Esophagus muscularis mucosa (tissue), 4 donors: ENCODE measurements around the gene ITGBL1.

Experiments
- EP300 ChIP-seq: sonication (generic); formaldehyde crosslinking; IDR thresholded peaks from one replicate; pipeline ENCODE4 v1.6.1; 2017; ENCODE audit warnings: antibody characterized with exemption
- POLR2A ChIP-seq: fragments of 450-650 bp; IDR thresholded peaks from one replicate; pipeline ENCODE4 v1.6.1; 2017; ENCODE audit warnings: antibody characterized with exemption, moderate library complexity, mild to moderate bottlenecking, low read depth
- POLR2AphosphoS5 ChIP-seq, 2 donors: sonication (generic); formaldehyde crosslinking; IDR thresholded peaks; one replicate each; pipeline ENCODE4 v1.6.1; 2017; ENCODE audit warnings: antibody characterized with exemption in 2 of 2
- TF ChIP-seq, protein P1 (sequence below), 3 experiments: fragments of 200-600 bp in 2 of 3; fragments of 450-650 bp in 1 of 3; sonication (generic) in 2 of 3; IDR thresholded peaks; one replicate each; pipeline ENCODE4 v1.5.1; 2017 to 2019; ENCODE audit warnings: antibody characterized with exemption in 3 of 3, mild to moderate bottlenecking in 2 of 3, moderate library complexity in 1 of 3

GRCh38 chr13:101572456-101572855, 120.0 kb downstream of the ITGBL1 start:
- TF ChIP-seq POLR2A (no peak), POLR2AphosphoS5 (IDR thresholded peaks at IDR 0.05) (no peak), EP300 (no peak)
- TF ChIP-seq, protein P1, sequence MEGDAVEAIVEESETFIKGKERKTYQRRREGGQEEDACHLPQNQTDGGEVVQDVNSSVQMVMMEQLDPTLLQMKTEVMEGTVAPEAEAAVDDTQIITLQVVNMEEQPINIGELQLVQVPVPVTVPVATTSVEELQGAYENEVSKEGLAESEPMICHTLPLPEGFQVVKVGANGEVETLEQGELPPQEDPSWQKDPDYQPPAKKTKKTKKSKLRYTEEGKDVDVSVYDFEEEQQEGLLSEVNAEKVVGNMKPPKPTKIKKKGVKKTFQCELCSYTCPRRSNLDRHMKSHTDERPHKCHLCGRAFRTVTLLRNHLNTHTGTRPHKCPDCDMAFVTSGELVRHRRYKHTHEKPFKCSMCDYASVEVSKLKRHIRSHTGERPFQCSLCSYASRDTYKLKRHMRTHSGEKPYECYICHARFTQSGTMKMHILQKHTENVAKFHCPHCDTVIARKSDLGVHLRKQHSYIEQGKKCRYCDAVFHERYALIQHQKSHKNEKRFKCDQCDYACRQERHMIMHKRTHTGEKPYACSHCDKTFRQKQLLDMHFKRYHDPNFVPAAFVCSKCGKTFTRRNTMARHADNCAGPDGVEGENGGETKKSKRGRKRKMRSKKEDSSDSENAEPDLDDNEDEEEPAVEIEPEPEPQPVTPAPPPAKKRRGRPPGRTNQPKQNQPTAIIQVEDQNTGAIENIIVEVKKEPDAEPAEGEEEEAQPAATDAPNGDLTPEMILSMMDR (IDR thresholded peaks at IDR 0.05) = no peak
